ENCODE measurements around the gene TPSAB1. TPM values are rescaled to one million over a fixed set of nuclear protein-coding genes. Genes with fewer than 3 reads are reported as not detected.
"Not testable (repeated sequence)": the region's sequence is repeated elsewhere in the genome, so short reads cannot be mapped to it uniquely, and the experiment has no call there.

The TPSAB1 gene
- total and polyA plus RNA-seq, 4 donors, result 0.23 to 10.8 (median 1.2) TPM

DNA sequence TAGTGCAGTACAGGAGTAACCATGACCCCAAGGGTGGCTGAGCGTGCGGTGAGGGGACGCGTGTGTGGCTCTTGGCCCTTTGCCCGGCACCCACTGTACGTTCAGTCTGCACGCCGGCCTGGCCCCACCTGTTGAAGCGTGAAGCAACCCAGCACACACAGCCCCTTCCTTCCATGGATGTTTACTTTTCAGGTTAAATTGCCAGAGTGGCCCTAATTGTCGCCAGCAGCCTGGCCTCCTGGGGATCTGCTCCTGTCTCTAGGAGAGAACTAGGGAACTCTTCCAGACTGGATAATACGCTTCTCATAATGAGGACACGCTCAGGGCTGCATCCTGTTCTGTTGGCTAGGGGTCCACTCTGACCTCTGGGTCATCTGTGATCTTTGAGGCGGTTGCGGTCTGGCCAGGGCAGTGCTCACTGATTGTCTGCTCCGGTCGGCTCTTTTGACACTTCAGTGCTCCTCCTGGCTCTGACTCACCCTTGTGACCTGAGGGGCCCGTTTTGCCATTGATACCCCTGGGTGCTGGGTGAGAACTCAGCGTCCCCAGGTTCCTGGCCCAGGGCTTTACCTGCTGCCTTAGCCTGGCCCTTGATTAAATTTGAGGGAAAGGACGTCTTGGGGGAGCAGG is 43.2 kb upstream of the TPSAB1 start:
- H3K27ac ChIP-seq (ENCODE audit: low read depth in 1 of 2, low read length in 2 of 2), result no peak overlapping the region
- peaks cover 0 to 12% (median 3%) of the 10 kb centered on the region in 4 donors for H3K36me3 ChIP-seq (ENCODE audit: control insufficient read depth in 4 of 4, insufficient read depth in 3 of 4, low read depth in 1 of 4, low read length in 3 of 4)
- no peak overlapping the region for H3K4me3 ChIP-seq (ENCODE audit: low read depth in 1 of 3, low read length in 3 of 3)
- H3K4me1 ChIP-seq (ENCODE audit: control insufficient read depth in 4 of 4, insufficient read depth in 4 of 4, low read length in 3 of 4), result peaks cover 16 to 44% (median 28%) of the 10 kb centered on the region in 4 donors
- WGBS, result 50% methylated on average over 19 of the region's 19 CpGs
- no peak for TF ChIP-seq HNF4G (IDR thresholded peaks at IDR 0.05)
- TF ChIP-seq FOXA2 (IDR thresholded peaks at IDR 0.05), result peak; percentile 34
- TF ChIP-seq, protein P1, sequence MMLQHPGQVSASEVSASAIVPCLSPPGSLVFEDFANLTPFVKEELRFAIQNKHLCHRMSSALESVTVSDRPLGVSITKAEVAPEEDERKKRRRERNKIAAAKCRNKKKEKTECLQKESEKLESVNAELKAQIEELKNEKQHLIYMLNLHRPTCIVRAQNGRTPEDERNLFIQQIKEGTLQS (IDR thresholded peaks at IDR 0.05), result no peak
- no peak overlapping the region for H3K9ac ChIP-seq (ENCODE audit: low read depth in 1 of 2, low read length in 2 of 2)
- H3K27me3 ChIP-seq (ENCODE audit: control insufficient read depth in 4 of 4, insufficient read depth in 4 of 4, low read length in 3 of 4), result no peaks in the 10 kb centered on the region
- DNase-seq (ENCODE audit: low spot score), result no peak
- no peaks in the 10 kb centered on the region for H3K9me3 ChIP-seq (ENCODE audit: control insufficient read depth in 4 of 4, low read length in 3 of 4)

- WGBS, result 91% methylated on average over 18 of the region's 18 CpGs
- Histone ChIP-seq H3K4me3 (ENCODE audit: low read depth in 1 of 3, low read length in 3 of 3) (no peak overlapping the region), H3K36me3 (ENCODE audit: control insufficient read depth in 4 of 4, insufficient read depth in 3 of 4, low read depth in 1 of 4, low read length in 3 of 4) (peaks cover 0 to 19% (median 5%) of the 10 kb centered on the region in 4 donors), H3K9me3 (ENCODE audit: control insufficient read depth in 4 of 4, low read length in 3 of 4) (no peaks in the 10 kb centered on the region), H3K9ac (ENCODE audit: low read depth in 1 of 2, low read length in 2 of 2) (no peak overlapping the region), H3K27ac (ENCODE audit: low read depth in 1 of 2, low read length in 2 of 2) (no peak overlapping the region), H3K27me3 (ENCODE audit: control insufficient read depth in 4 of 4, insufficient read depth in 4 of 4, low read length in 3 of 4) (no peaks in the 10 kb centered on the region), H3K4me1 (ENCODE audit: control insufficient read depth in 4 of 4, insufficient read depth in 4 of 4, low read length in 3 of 4) (peaks cover 10 to 35% (median 22%) of the 10 kb centered on the region in 4 donors)
- TF ChIP-seq FOXA1 (IDR thresholded peaks at IDR 0.05) (no peak), HNF4A (conservative IDR thresholded peaks at IDR 0.05) (no peak), FOXA2 (IDR thresholded peaks at IDR 0.05) (no peak), HNF4G (IDR thresholded peaks at IDR 0.05) (no peak), REST (IDR thresholded peaks at IDR 0.05) (no peak), YY1 (IDR thresholded peaks at IDR 0.05) (no peak), EGR1 (IDR thresholded peaks at IDR 0.05; ENCODE audit: low read depth in 2 of 2) (no peak), MAX (IDR thresholded peaks at IDR 0.05) (no peak), JUND (IDR thresholded peaks at IDR 0.05) (no peak), NR2F2 (IDR thresholded peaks at IDR 0.05) (no peak), GABPA (IDR thresholded peaks at IDR 0.05 in 1 of 2, conservative IDR thresholded peaks at IDR 0.05 in 1 of 2) (no peak), TAF1 (conservative IDR thresholded peaks at IDR 0.05) (no peak)
- TF ChIP-seq, protein P2, sequence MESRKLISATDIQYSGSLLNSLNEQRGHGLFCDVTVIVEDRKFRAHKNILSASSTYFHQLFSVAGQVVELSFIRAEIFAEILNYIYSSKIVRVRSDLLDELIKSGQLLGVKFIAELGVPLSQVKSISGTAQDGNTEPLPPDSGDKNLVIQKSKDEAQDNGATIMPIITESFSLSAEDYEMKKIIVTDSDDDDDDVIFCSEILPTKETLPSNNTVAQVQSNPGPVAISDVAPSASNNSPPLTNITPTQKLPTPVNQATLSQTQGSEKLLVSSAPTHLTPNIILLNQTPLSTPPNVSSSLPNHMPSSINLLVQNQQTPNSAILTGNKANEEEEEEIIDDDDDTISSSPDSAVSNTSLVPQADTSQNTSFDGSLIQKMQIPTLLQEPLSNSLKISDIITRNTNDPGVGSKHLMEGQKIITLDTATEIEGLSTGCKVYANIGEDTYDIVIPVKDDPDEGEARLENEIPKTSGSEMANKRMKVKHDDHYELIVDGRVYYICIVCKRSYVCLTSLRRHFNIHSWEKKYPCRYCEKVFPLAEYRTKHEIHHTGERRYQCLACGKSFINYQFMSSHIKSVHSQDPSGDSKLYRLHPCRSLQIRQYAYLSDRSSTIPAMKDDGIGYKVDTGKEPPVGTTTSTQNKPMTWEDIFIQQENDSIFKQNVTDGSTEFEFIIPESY (IDR thresholded peaks at IDR 0.05), result no peak
- no peak for DNase-seq (ENCODE audit: low spot score)
Observed at GRCh38 chr16:1198194-1198593, 42.3 kb upstream of the TPSAB1 start.

- H3K27ac ChIP-seq (ENCODE audit: low read depth in 1 of 2, low read length in 2 of 2); H3K4me3 ChIP-seq (ENCODE audit: low read depth in 1 of 3, low read length in 3 of 3); DNase-seq (ENCODE audit: low spot score); H3K27me3 ChIP-seq (ENCODE audit: control insufficient read depth in 4 of 4, insufficient read depth in 4 of 4, low read length in 3 of 4); H3K9me3 ChIP-seq (ENCODE audit: control insufficient read depth in 4 of 4, low read length in 3 of 4); H3K9ac ChIP-seq (ENCODE audit: low read depth in 1 of 2, low read length in 2 of 2): not testable (repeated sequence)
- peaks cover 9 to 29% (median 18%) of the 10 kb centered on the region in 4 donors for H3K4me1 ChIP-seq (ENCODE audit: control insufficient read depth in 4 of 4, insufficient read depth in 4 of 4, low read length in 3 of 4)
- peaks cover 0 to 26% (median 7%) of the 10 kb centered on the region in 4 donors for H3K36me3 ChIP-seq (ENCODE audit: control insufficient read depth in 4 of 4, insufficient read depth in 3 of 4, low read depth in 1 of 4, low read length in 3 of 4)
- WGBS, result 81% methylated on average over 44 of the region's 44 CpGs
Observed at GRCh38 chr16:1198671-1199346, 41.7 kb upstream of the TPSAB1 start.
